HEK293 (cell line): ENCODE measurements around the gene HERC3.

Experiments used
- MYNN ChIP-seq: fragments of 450-650 bp; formaldehyde crosslinking; IDR thresholded peaks from 2 replicates; pipeline ENCODE4 v1.5.1; 2016; ENCODE audit warnings: missing biosample characterization, missing genetic modification characterization, borderline replicate concordance
- YY1 ChIP-seq: fragments of 450-650 bp; formaldehyde crosslinking; IDR thresholded peaks from 2 replicates; pipeline ENCODE4 v1.5.1; 2018; ENCODE audit warnings: missing biosample characterization, missing genetic modification characterization
- ZNF114 ChIP-seq: fragments of 450-650 bp; formaldehyde crosslinking; IDR thresholded peaks from 2 replicates; pipeline ENCODE4 v1.5.0; 2017; ENCODE audit warnings: missing biosample characterization, missing genetic modification characterization
- ZNF335 ChIP-seq: fragments of 450-650 bp; formaldehyde crosslinking; conservative IDR thresholded peaks from 2 replicates; pipeline ENCODE4 v1.5.1; 2016; ENCODE audit warnings: missing biosample characterization, missing genetic modification characterization
- ZNF37A ChIP-seq: fragments of 450-650 bp; IDR thresholded peaks from 2 replicates; pipeline ENCODE4 v1.5.1; 2018; ENCODE audit warnings: missing biosample characterization, missing genetic modification characterization
- ZNF473 ChIP-seq: fragments of 450-650 bp; formaldehyde crosslinking; IDR thresholded peaks from 2 replicates; pipeline ENCODE4 v1.5.1; 2017; ENCODE audit warnings: missing biosample characterization, missing genetic modification characterization
- ZNF530 ChIP-seq: fragments of 450-650 bp; formaldehyde crosslinking; IDR thresholded peaks from 2 replicates; pipeline ENCODE4 v1.5.1; 2016; ENCODE audit warnings: low read depth, missing biosample characterization, missing genetic modification characterization
- ZNF776 ChIP-seq: fragments of 450-650 bp; formaldehyde crosslinking; IDR thresholded peaks from 2 replicates; pipeline ENCODE4 v1.5.0; 2017; ENCODE audit warnings: missing biosample characterization, missing genetic modification characterization, borderline replicate concordance
- ZSCAN23 ChIP-seq: fragments of 450-650 bp; formaldehyde crosslinking; IDR thresholded peaks from 2 replicates; pipeline ENCODE4 v1.5.1; 2016; ENCODE audit warnings: missing biosample characterization, missing genetic modification characterization
- ZXDB ChIP-seq: fragments of 450-650 bp; formaldehyde crosslinking; IDR thresholded peaks from 2 replicates; pipeline ENCODE4 v1.5.1; 2016; ENCODE audit warnings: missing biosample characterization, missing genetic modification characterization
- TF ChIP-seq, protein P1 (sequence below): fragments of 450-650 bp; formaldehyde crosslinking; IDR thresholded peaks from 2 replicates; pipeline ENCODE4 v1.5.1; 2016; ENCODE audit warnings: missing biosample characterization, missing genetic modification characterization
- TF ChIP-seq, protein P2 (sequence below): fragments of 450-650 bp; formaldehyde crosslinking; IDR thresholded peaks from 2 replicates; pipeline ENCODE4 v1.5.1; 2016; ENCODE audit warnings: missing biosample characterization, missing genetic modification characterization
- TF ChIP-seq, protein P3 (sequence below): fragments of 450-650 bp; IDR thresholded peaks from 2 replicates; pipeline ENCODE4 v1.5.1; 2018; ENCODE audit warnings: missing biosample characterization, missing genetic modification characterization
- TF ChIP-seq, protein P4 (sequence below): fragments of 450-650 bp; formaldehyde crosslinking; IDR thresholded peaks from 2 replicates; pipeline ENCODE4 v1.5.1; 2016; ENCODE audit warnings: missing biosample characterization, missing genetic modification characterization

DNA sequence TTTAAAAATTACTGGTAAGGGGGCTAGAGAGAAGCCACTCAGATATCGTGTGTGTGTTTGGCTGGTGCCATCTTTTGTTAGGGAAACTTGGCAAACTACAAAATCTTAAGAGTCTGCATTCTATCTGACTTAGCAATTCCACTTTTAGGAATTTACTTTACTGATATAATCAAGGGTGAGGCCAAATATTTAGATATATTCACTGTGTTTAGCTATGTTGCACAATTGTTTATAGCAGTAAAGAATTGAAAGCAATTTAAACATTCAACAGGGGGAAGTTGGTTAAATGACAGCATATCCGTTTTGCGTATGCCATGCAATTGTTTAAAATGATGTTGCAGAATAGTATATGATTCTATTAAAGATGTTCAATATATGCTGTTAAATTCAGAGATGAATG, 6.4 kb upstream of the HERC3 start:
- TF ChIP-seq, protein P1, sequence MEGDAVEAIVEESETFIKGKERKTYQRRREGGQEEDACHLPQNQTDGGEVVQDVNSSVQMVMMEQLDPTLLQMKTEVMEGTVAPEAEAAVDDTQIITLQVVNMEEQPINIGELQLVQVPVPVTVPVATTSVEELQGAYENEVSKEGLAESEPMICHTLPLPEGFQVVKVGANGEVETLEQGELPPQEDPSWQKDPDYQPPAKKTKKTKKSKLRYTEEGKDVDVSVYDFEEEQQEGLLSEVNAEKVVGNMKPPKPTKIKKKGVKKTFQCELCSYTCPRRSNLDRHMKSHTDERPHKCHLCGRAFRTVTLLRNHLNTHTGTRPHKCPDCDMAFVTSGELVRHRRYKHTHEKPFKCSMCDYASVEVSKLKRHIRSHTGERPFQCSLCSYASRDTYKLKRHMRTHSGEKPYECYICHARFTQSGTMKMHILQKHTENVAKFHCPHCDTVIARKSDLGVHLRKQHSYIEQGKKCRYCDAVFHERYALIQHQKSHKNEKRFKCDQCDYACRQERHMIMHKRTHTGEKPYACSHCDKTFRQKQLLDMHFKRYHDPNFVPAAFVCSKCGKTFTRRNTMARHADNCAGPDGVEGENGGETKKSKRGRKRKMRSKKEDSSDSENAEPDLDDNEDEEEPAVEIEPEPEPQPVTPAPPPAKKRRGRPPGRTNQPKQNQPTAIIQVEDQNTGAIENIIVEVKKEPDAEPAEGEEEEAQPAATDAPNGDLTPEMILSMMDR (tag by site-specific recombination), result no peak
- TF ChIP-seq ZNF473 (no peak), ZNF335 (tag by site-specific recombination) (no peak), ZNF37A (tag by site-specific recombination) (no peak), ZSCAN23 (tag by site-specific recombination) (no peak), ZNF776 (no peak), YY1 (tag by site-specific recombination) (no peak), MYNN (tag by site-specific recombination) (no peak), ZXDB (tag by site-specific recombination) (no peak), ZNF530 (tag by site-specific recombination) (no peak), ZNF114 (tag by site-specific recombination) (no peak)
- TF ChIP-seq, protein P2, sequence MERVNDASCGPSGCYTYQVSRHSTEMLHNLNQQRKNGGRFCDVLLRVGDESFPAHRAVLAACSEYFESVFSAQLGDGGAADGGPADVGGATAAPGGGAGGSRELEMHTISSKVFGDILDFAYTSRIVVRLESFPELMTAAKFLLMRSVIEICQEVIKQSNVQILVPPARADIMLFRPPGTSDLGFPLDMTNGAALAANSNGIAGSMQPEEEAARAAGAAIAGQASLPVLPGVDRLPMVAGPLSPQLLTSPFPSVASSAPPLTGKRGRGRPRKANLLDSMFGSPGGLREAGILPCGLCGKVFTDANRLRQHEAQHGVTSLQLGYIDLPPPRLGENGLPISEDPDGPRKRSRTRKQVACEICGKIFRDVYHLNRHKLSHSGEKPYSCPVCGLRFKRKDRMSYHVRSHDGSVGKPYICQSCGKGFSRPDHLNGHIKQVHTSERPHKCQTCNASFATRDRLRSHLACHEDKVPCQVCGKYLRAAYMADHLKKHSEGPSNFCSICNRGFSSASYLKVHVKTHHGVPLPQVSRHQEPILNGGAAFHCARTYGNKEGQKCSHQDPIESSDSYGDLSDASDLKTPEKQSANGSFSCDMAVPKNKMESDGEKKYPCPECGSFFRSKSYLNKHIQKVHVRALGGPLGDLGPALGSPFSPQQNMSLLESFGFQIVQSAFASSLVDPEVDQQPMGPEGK (tag by site-specific recombination), result no peak
- TF ChIP-seq, protein P3, sequence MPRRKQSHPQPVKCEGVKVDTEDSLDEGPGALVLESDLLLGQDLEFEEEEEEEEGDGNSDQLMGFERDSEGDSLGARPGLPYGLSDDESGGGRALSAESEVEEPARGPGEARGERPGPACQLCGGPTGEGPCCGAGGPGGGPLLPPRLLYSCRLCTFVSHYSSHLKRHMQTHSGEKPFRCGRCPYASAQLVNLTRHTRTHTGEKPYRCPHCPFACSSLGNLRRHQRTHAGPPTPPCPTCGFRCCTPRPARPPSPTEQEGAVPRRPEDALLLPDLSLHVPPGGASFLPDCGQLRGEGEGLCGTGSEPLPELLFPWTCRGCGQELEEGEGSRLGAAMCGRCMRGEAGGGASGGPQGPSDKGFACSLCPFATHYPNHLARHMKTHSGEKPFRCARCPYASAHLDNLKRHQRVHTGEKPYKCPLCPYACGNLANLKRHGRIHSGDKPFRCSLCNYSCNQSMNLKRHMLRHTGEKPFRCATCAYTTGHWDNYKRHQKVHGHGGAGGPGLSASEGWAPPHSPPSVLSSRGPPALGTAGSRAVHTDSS (tag by site-specific recombination), result no peak
- TF ChIP-seq, protein P4, sequence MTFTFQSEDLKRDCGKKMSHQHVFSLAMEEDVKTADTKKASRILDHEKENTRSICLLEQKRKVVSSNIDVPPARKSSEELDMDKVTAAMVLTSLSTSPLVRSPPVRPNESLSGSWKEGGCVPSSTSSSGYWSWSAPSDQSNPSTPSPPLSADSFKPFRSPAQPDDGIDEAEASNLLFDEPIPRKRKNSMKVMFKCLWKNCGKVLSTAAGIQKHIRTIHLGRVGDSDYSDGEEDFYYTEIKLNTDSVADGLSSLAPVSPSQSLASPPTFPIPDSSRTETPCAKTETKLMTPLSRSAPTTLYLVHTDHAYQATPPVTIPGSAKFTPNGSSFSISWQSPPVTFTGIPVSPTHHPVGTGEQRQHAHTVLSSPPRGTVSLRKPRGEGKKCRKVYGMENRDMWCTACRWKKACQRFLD (tag by site-specific recombination), result no peak
